Stimulated activated CD8-positive, alpha-beta memory T cell treated with anti-CD3 and anti-CD28 coated beads, Interleukin-4, amount 100 ng/mL, for 1 hour (primary cell): ENCODE data around the gene PRKCSH.

Experiments
- DNase-seq, 2 donors: peaks; one replicate each; pipeline ENCODE4 v3.0.0-alpha.2; 2020; ENCODE audit warnings: low read depth in 2 of 2, low spot score in 1 of 2

The PRKCSH gene

DNA sequence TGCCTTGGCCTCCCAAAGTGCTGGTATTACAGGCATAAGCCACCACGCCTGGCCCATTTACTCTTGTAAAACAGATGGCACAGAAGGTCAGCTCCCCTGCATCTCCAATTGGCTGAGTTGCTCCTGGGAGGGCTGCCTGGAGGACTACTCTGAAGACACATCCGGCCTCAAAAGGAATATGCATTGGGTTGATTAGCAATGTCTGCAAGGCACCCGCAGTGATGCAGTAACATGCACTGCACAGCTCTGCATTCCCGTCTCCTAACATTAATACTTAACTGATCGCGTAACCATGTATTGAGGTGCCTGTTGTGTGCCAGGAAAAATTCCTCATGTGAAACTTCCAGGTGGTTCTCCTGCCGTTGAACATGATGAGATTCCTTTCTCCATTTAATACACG lies 40.4 kb downstream of the PRKCSH start:
- no peak for DNase-seq

DNA sequence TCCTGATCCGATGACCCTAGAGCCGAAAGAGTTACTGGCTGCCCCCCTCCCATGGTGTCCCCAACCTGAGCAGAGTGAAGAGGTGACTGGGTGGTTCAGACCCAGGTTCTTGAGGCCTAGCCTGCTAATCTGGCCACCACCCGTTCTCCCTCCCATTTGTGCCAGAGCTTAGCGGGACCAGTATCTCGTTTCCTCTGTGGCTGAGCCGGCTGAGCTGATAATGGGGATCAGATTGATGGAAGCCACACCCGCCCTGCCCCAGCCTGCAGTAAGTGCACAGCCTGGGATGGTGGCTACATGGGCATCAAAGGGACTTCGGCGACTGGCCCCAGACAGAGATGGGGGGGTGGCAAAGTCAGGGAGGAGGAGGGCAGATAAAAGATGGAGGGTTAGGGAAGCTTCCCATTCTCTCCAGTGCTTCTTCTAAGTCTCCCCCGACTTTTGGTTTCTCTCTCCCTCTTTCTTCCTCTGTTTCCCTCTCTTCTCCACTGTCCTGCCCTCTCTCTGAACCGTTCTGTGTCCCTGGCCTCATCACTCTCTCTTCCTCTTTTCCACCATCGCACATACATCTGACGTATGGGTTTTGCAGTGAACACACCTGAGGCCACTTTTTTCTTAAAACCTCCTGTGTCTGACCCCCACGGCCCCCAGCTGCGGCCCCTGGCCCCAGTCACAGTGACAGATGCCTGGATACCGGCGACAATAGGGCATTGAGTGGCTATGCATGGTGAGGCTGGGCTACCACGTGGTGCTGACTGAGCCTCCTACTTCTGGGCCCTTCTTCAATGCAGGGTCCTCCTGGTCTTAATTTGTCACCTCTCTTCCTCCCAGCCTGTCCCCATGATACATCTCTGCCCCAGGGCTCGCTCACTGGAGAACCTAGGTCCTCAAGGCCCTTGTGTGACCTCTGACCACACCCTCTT lies 43.0 kb downstream of the PRKCSH start:
- DNase-seq = no peak

DNA sequence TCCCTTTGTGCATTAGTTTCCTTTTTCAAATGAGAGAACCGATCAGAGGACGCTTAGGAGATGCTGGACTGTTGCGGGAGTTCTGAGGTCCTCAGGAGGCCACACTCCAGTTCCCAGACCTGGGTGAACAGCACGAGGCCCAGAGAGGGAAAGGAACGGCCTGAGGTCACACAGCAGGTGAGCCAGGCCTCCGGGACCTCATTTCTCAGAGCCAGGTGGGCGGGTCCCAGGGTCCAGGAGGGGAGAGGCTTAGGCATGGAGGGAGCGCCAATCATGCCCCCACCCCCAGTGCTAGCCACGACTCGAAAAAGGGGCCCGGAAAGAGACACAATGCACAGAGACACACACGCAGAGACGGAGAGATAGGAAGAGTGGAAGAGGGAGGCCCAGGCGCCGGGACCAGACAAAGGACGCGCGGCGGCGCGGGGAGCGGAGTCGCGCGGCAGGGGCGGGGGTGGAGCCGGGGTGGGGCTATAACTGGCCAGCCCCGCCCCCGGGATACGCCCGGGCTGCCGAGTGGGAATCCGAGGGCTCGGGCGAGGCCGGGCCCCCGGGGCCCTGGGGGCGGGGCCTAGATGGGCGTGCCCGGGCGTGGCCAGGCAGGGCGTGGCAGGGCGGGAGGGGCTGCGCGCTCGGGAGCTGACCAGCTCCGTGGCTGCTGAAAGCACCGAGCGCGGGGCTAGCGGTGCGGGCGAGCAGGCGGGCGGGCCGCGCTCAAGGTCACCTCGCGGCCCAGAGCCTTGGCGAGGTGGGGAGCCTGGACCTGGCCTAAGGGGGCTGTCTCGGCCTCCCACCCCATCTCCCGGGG lies 43.9 kb downstream of the PRKCSH start:
- DNase-seq = no peak

DNA sequence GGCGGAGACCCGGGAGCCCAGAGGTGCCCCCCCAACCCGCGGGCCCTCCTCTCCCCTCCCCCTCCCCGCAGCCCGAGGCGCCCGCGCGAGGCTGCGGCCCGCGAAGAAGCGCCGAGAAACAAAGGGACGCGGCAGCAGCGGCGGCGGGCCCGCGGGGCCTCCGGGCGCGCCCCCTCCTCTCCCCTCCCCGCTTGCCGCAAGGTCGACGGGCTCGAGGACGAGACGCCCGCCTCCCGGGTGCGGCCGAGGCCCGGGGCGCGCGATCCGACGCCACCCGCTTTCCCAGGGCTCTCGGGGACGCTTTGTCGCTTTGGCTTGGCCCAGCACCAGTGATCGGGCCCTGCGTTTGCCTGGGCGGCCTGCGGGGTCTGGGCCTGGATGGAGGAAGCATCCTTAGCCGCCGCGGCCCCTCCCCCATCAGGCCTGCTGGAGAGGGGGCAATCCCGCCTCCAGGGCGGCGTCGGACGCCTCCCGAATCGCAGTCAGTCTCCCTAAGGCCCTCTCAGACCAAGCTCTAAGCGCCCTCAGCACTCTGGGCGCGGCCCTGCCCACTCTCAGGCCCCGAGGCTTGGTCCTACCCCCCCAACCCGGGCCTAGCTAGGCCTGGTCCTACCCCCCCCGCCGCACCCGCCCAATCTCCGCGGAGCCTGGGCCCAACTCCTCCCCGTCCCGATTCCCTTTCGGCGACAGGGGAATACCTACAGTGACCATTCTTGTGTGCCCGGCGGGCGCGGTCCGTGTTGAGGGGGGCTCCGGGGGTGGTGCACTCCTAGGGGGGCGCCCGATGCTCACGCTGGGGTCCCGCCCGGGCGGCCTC lies 44.7 kb downstream of the PRKCSH start:
- DNase-seq = no peak

DNA sequence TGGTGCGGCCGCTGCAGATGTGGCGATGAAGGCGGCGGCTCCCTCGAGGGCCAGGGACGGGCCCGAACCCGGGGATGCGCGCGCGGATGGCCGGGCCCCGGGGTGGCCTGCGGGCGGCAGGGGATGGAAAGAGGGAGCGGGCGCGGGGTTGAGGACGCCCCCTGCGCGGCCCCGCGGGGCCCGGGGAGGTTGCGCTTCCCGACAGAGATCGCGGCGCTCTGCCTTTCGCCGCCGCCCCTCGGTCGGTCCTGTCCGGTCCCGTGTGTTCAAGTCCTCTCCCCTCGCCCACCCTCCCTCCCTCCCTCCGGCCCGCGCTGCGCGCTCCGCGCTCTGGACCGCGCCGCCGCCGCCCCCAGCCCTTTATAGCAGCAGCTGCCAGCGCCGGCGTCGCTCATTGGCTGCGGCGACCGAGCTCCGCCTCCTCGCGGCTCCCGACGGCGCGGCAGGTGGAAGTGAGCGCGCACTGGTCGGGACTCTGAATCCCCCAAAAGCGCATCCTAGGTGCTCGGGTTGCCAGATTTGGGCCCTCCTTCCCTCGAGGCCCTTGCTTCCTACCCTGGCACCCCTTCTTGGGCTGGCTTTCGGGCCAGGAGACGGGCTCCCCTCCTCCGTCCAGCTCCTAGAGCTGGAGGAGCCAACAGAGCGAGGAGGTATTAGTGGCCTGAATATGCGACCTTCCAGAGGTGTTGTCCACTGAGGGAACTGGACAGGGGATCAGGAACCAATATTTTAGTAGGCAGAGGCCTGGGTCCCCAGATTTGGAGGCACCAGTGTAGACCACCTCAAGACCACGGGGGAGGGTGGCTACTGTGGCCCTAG lies 45.5 kb downstream of the PRKCSH start, which contains the start of gene ELAVL3:
ELAVL3 (minus strand) TSS at position 332 of the 819 bp plus-strand sequence. CDS start 438 bp downstream, outside the sequence.
- DNase-seq = no peak

DNA sequence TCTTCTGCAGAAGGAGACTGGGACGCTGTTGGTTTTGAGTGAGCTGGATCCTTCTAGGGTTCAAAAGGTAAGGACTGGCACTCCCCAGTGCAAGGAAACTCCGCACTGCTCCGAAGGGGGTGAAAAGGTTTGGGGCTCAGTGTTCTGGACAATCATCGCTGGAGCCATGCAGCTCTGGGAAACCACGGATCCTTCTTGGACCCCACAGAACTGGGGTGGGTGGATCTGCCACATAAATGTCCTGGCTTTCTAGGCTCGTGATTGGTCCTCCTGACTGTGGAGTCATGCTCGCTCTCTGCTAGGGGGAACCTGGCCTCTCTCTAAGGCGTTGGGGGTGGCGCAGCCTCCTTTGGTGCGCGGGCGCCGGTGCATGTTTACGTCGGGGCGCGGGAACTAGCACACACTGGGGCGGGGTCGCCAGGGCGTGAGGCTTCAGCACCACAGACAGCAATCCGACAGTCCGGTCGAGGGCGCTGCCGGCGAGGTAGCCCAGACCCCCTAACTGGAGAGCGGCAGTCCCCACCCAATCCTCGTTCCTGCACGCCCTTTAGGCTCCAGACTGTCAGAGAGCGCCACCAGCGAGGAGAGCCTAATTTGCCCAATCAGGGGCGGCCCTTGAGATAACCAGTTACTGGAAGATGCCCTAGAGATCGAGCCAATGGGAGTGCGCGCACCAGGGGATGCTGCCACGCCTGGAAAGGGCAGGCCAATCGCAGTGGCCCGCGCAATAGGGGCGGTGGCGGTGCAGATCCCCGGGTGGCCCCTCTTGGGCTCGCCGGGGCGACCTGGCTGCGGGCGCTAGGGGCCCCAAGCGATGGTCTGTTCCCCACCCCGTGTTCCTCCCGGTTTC lies 46.3 kb downstream of the PRKCSH start:
- DNase-seq = peak in 1 of 2 donors; percentile 28

DNA sequence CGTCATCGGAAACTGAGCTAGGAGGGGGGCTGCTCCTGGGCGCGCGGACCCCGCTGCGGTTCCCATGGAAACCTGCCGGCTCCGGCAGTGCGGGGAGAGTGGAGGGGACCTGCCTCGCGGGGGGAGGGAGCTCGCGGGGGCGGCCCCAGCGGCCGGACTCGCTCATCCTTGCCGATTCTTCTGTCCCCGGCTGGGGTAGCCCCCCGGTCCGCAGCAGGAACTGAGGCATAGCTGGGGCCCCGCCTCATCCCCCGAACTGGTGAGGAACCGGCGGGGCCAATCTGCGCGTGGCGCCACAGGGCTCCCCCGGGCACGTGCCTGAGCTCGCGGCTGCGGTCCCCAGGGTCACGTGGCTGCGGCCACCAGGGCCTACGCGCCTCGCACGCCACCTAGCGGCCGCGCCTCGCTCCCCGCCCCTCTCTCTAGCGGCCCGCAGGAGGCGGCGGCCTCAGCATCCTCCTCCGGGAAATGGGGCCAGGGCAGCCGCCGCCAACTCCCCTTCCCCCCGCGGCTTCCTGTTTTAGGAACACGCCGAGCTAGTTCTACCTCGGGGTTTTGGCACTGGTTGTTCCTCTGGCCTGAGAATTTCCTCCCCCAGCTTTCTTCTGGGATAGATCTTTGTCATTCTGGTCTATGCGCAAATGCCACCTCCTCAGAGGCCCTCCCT lies 47.1 kb downstream of the PRKCSH start:
- peak in 1 of 2 donors; percentile 74 for DNase-seq

DNA sequence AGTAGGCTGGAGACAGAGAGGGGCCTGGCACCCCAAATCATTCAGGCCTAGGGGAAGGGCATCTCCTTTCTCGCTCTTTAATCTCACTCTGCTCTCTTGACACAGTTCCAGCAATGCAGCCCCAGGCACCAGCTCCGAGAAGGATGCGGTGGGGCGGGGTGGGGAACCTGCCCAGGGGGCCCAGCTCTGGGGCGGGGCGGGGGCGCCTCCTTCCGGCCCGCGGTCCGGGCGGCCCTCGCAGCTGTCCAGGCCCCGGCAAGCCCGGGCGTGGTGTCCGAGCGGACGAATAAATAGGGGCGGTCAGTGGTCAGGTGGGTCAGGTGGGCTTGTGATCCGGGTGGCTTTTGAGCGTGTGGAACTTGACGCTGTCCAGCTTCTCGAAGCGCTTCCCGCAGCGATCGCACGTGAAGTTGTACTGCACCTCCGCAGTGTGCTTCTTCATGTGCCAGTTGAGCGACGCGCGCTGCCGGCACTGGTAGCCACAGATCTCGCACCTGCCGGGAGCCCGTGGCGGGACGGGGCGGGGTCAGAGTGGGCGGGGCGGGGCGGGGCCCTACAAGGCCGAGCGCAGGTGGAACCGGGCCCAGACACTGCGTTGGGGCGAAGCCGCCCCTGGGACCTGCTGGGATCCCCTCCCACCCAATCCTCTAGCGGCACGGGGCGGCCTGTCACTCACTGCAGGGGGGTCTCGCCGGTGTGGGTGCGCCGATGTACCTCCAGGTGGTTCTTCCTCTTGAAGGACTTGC lies 48.1 kb downstream of the PRKCSH start:
- DNase-seq = no peak

DNA sequence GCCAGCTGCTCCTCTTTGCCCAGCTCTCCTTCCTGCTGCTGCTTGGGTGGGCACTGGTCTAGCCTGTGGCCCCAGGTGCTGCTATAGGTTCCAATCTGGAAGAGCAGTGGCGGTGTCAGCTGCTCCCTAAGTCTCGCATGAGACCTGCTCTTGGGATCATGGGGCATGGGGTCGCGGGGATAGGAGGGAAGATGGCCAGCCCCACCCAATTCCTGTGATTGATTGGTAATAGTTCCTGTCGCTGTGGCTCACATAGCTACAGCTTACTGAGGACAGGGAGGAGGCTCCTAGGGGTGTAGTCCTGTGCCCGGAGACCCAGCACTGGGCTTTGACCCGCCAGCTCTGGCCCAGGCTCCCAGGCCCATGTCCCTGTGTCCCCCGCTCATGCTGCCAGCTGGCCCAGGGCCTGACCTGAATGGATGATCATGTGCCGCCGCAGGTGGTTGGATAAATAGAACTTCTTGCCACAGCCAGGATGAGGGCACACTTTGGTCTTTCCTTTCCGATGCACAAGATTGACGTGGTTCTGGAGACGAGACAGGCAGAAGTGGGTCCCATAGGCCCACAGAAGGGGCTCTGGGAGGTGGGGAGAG lies 49.9 kb downstream of the PRKCSH start:
- no peak for DNase-seq

DNA sequence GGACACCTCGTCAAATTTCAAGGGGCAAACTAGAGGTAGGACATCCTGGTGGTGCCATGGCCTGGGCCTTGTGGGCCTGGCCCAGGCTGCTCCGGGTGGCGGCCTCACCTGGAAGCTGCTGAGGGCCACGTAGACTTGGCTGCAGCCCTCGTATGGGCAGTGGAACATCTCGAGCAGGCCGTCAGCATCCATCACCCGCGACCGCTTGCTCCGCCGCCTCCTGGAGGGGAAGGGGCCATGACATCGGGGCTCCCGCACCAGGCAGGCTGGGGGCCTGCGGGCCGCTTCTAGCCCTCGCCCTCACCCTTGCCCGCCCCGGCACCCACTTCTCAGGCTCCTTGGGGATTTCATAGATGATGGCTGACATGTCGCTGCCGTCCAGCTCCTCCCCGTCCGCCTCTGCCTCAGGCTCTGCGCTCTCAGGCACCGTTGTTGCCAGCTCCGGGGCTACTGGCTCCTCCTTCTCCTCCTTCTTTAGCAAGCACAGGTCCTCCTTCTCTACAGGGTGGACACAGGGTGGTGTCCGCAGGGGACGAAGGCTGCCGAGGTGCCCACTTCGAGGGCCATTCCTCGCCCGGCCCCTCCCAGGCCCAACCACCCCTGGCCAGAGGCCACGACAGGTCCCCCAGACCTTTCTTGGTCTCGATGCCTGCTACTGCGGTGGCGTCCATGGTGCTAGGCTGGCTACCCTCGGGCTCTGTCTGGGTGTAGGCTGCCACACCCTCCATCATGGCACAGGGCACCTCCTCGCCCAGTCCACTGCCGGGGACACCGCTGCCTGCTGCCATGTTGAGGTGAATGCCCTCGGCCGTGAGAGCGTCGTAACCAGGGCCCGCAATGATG lies 51.4 kb downstream of the PRKCSH start:
- DNase-seq = no peak

DNA sequence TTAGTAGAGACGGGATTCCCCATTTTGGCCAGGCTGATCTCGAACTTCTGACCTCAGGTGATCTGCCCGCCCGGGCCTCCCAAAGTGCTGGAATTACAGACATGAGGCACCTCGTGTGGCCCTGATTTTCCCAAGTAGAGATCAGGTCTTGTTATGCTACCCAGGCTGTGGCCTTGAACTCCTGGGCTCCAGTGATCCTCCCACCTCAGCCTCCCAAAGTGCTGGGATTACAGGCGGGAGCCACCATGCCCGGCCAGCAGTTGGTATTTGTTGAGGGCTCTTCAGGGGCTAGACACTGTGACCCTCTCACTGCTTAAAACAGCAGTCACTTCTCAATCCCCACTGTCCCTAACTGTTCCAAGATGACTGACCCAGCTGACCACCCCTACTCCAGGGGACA lies 53.9 kb downstream of the PRKCSH start:
- no peak for DNase-seq

DNA sequence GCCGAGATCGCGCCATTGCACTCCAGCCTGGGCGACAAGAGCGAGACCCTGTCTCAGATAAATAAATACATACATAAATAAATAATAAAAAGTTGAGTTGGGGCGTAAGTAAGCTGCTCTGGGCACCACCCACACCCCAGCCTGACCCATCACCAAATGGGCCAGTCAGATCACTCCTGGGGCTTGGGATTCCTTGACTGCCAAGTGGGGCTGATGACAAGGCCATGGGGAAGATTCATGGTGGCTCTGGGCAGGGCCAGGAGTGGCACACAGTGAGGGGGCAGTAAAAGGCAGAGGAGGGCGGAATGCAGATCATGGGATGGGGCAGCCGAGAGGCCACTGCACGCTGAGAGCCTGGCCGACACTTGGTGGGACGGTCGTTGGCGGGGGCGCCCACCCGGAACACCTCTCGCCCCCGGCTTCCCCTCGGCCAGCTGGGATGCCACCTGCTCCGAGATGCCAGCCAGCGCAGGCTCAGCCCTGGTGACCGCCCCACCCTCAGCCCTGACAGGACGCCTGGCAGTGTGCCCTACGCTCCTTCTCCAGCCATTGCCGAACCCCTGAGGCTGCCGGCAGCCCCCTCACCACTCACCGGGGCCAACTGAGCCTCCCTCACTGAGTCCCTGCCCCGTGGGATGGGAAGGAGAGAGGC lies 59.3 kb downstream of the PRKCSH start:
- no peak for DNase-seq

DNA sequence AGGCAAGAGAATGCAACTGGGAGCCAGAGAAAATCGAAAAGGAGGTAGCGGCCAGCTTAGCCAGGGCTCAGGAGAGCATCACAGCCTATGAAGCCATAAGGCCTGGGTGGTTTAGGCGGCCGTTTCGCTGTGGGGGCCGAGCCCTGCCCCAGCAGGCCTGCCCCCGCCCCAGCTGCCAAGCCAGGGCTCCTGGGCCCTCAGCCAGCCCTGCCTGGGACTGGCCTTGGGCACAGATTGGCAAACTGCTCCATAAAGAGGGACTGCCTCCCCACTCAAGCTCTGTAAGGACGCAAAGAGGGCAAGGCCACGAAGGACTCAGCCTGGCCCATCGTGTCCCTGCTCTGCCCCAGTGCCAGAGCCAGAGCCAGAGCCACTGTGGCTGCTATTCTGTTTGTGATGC lies 60.0 kb downstream of the PRKCSH start:
- DNase-seq = no peak

DNA sequence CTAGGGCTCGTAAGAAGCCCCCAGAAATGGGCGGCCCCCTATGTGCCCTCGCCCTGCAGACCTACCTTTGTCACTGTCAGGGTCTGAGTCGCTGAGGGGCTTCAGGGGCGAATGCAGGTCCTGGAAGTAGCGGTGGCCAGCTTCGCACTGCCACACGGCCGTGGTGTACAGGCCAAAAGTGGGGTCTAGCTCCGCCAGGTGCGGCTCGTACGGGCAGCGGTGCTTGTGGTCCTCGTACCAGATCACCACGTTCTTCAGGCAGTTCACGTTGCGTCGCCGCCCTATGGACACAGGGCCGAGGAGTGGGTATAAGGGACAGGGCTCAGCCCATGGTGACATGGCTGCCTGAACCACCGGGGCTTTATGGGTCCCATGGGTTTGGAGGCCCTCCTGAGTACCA lies 60.5 kb downstream of the PRKCSH start:
- no peak for DNase-seq

DNA sequence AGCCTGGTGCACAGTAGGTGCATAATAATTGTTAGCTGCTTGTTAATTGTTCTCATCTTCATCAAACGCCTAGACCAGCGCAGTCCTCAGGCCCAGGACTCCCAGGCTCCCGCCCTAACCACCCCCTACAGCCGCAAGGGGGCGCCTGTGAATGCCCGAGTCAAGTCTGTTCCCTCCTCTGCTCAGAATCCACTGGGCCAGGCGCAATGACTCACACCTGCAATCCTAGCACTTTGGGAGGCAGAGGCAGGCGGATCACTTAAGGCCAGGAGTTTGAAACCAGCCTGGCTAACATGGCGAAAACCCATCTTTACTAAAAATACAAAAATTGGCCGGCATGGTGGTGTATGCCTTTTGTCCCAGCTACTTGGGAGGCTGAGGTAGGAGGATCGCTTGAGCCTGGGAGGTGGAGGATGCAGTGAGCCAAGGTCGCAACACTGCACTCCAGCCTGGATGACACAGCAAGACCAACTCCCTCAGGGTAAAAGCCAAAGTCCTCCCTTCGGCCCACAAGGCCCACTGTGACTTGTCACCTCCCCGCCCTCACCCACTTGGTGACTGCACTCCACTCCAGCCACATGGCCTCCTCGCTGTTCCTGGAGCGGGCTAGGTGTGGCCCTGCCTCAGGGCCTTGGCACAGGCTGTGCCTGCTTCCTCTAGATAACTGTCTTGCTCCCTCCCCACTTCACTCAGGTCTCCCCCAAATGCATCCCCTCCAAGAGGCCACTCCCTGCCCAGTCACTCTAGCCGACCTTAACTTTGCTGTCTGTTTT lies 61.1 kb downstream of the PRKCSH start:
- peak in 1 of 2 donors; percentile 29 for DNase-seq
